HTERT RPE-1 (cell line): Measurements from ENCODE around the gene C1orf50.
"Not testable (repeated sequence)": the region's sequence is repeated elsewhere in the genome, so short reads cannot be mapped to it uniquely, and the experiment has no call there.

Source experiments
- in situ Hi-C: fragments of 300-500 bp; cut with MboI; formaldehyde crosslinking; loops from 4 replicates; pipeline ENCODE4 v1.14.3; 2020; ENCODE audit warnings: low sequenced_read_pairs

Gene C1orf50

DNA sequence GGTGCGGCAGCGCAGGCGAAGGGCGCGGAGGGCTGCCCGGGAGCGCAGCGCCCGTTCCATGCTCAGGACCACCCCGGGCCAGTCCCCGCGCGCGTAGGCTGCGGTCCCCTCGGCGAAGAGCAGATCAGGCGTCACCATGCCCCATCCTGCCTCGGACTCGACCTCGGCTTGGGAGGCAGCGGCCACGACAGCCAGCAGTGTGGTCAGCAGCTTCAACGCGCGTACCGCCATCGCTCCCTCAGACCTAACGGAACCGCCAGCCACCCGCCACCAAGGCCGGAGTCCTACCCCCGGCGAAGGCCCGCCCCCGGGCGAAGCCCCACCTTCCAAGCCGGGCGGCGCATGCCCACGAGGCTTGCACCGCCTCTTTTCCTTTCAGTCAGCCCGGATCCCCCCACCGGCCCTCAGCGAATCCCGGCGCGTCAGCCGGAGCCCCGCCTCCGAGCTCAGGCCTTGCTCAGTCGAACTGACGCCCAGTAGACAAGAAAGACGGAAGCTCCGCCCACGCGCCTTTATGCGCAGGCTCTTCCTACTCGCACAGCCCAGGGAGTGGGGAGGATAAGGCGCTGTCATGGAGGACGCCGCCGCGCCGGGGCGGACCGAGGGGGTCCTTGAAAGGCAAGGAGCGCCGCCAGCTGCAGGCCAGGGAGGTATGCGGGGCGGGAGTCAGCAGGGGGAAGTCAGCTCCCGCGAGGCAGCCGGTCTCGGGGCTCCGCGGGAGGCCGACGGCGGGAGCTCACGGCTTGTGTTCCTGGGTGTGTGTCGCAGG is at the start of gene C1orf50, which contains the start of gene P3H1:
C1orf50 (plus strand) TSS at position 509 of the 769 bp plus-strand sequence; CDS start at position 572, 63 bp downstream.
P3H1 (minus strand) TSS at position 288 of the 769 bp plus-strand sequence; CDS start at position 231, 57 bp downstream.
- in situ Hi-C loops: no loop called here

DNA sequence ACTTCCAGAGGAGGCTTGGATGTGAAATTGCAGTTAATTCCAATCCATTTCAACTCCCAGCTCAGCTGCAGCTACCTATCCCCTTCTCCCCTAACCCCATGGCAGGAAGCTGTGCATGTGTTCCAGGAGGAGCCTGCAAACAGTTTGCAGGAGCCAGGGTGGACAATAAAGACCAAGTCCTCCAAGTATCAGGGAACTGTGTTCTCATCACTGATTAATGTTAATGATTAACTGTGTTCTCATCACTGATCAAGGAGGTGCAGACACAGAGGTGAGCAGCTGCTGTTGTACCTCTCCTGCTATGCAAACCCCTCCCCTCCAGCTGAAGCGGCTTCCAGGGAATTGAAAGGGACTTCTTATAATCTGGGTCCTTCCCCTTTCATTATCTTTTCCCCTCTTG is 46.2 kb upstream of the C1orf50 start:
- in situ Hi-C loops: no loop called here

- in situ Hi-C loops: no loop called here
These were observed 45.1 kb upstream of the C1orf50 start for GRCh38 chr1:42721926-42722325.

GRCh38 chr1:42722403-42722802 is 44.6 kb upstream of the C1orf50 start:
- in situ Hi-C loops: not testable (repeated sequence)

- in situ Hi-C loops: no loop called here
These were observed 43.5 kb upstream of the C1orf50 start for GRCh38 chr1:42723511-42723910.

DNA sequence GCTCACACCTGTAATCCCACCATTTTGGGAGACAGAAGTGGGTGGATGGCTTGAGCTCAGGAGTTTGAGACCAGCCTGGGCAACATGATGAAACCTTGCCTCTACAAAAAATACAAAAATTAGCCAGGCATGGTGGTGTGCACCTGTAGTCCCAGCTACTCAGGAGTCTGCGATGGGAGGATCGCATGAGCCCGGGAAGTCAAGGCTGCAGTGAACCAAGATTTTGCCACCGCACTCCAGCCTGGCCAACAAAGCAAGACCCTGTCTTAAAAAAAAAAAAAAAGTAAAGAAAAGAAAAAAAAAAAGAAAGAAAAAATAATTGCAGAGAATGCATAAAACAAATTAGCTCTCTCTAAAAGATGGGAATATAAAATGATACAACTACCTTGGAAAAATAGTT is 41.2 kb upstream of the C1orf50 start:
- in situ Hi-C loops: not testable (repeated sequence)

DNA sequence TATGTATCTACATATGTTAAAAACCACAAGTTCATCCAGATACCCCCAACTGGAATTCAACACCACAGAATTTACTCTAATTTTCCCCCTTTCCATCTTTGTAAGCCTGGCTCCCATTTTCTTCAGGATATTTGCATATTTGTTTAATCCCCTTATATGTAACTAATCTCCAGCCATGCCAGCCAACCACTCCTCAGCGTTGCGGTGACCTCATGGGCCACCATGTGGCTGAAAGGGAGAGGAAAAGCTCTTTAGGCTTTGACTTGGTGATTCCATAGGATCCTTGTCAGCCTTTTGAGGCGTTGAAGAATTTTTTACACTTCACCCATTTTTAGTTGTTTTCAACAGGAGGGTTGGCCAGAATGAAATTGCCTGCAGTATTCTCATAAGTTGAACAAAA is 37.0 kb upstream of the C1orf50 start:
- in situ Hi-C loops: no loop called here

DNA sequence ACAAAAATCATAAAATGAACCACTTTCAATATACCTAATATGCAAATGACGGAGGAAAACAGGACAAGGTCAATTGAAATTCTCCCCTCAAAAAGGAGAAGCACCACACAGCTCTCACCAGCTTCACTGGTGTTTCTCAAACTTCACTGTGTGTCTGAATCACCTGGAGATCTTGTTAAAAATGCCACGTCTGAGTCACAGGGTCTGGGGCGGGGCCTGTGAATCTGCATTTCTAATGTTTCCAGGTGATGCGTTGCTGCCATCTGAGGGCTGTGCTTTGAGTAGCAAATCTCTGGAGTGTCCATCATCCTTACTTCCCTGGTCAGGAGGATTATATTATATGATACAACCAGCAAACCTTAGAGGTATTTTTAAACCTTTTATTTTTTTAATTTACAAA is 36.1 kb upstream of the C1orf50 start:
- in situ Hi-C loops: no loop called here

GRCh38 chr1:42731585-42731984 is 35.5 kb upstream of the C1orf50 start:
- in situ Hi-C loops: no loop called here

DNA sequence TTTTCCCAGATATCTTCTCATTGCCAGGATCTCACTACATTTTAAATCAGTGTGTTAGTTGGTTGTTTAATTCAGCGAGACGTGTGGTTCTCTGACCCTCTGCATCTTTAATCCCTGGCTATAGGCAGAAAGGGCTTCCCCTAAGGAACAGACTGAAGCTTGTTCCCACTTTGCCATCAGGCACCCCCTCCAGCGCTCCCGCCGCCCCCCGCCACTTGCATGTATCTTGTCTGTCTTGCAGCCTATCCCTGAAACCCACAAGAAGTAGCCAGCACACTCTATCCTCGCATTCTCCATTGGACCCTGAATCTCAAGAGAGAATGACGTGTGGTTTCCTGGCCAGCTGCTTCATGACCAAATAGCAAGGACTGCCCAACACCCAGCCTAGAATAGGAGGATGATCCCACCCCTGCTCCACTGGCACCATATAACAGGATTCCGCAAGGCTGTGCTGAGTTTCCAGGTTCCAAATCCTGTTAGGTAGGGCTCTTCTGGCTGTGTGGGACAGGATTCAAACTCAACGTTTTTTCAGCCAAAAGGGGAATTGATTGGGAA is 34.8 kb upstream of the C1orf50 start:
- in situ Hi-C loops: no loop called here

- in situ Hi-C loops: no loop called here
These were observed 33.4 kb upstream of the C1orf50 start for GRCh38 chr1:42733415-42734200.

- in situ Hi-C loops: no loop called here
These were observed 32.6 kb upstream of the C1orf50 start for GRCh38 chr1:42734201-42735035.

- in situ Hi-C loops: no loop called here
These were observed 32.0 kb upstream of the C1orf50 start for GRCh38 chr1:42735056-42735455.

- in situ Hi-C loops: no loop called here
These were observed 31.5 kb upstream of the C1orf50 start for GRCh38 chr1:42735477-42736105.

DNA sequence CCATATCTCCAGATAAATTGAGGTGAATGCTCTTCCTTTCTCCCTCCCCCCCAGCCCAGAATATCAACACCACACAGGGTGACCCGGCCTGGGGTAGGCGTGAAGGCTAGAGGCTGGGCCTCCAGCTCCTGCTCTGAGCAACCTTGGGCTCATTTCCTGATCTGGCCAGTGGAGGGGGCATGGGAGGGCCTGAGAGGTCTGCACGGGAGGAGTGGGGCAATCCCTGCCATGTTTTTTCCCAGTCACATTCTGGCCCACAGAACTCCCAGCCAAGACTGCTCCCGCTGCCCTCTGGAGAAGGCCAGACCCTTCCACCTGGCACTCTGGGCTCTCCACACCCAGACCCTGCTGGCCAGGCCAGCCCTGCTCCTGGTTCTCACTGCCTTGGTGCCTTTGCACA is 30.9 kb upstream of the C1orf50 start:
- in situ Hi-C loops: no loop called here

DNA sequence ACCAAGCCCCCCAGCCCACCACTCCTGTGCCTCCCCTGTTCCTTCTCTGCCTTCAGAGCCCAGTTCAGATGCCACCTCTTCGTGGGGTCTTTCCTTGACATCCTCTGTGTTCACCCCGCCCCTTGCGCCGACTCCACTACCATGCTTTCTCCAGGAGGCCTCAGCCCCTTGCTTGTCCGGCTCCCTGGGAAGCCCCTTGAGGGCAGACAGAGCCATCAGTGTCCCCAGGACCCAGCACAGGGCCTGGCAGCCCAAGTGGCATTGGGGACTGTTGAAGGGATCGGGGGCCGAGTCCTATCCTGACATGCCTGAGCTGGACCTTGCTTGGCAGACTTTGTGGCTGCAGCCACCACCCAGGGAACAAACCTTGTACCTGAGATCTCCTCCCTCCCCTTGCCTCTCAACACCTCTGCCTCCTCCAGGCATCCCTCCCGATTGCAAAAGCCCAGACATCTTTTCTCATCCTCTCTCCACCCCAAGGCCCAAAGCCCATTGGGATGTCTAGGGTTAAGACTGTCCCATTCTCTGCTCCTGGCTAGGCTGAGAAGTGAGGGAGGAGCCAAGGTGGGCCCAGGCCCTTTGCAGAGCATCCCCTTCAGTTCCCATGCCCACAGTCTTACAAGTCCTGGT is 30.4 kb upstream of the C1orf50 start:
- in situ Hi-C loops: no loop called here

- in situ Hi-C loops: no loop called here
These were observed 29.8 kb upstream of the C1orf50 start for GRCh38 chr1:42737257-42737656.

DNA sequence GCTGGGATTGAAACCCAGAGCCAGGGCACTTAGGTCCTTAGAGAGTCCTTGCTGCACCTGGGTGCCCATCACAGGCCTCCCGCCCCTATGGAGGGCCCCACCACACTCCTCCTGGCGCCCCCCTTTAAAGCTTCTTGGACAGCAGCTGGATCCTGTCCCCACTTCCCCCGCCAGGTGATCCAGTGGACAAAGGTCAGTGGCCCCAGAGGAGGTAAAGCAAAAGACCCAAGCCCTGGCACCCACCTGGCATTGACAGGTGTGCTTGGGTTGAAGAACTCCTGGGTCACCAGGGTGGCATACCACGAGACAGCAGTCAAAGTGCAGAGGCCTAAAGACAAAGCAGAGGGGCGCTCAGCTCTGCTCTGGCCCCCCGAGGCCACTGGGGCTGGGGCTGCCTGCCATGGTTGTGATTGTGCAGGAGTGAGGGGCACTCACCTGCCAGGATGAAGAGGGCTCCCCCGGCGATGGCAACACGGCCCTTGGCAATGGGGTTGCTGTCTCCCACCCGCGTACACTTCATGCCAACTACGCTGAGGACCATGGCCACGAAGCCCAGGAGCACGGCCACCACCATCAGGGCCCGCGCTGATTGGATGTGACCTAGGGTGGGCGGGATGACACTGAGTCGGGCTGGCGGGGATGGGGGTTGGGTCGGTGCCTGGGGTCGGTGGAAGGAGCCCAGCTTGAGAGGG is 28.9 kb upstream of the C1orf50 start:
- in situ Hi-C loops: no loop called here

GRCh38 chr1:42738678-42739226 is 28.3 kb upstream of the C1orf50 start:
- in situ Hi-C loops: no loop called here
